Mesenchymal stem cell (in vitro differentiated cells and primary cell): ENCODE data around the gene FAM20B.
A peak's percentile ranks its signal among the peaks of the same experiment; 100 is the strongest.
"Not testable (repeated sequence)": the region's sequence is repeated elsewhere in the genome, so short reads cannot be mapped to it uniquely, and the experiment has no call there.

Experiments used
- DNase-seq: peaks from one replicate; pipeline ENCODE4 v3.0.0-alpha.2; 2013
- H2AFZ ChIP-seq: one replicate; pipeline ENCODE4 v1.6.1; 2013; ENCODE audit warnings: low read depth, mild to moderate bottlenecking, control low read depth, inconsistent platforms, low read length, moderate library complexity
- H2AK5ac ChIP-seq: 2 replicates; pipeline ENCODE4 v1.6.1; 2013; ENCODE audit warnings: low read length, moderate library complexity, mild to moderate bottlenecking, inconsistent platforms; ENCODE audit not compliant: severe bottlenecking
- H2BK120ac ChIP-seq: one replicate; pipeline ENCODE4 v1.6.1; 2013; ENCODE audit warnings: low read depth, mild to moderate bottlenecking, inconsistent platforms, low read length, moderate library complexity
- H2BK12ac ChIP-seq, 2 experiments: one replicate each; pipeline ENCODE4 v1.6.1; 2013; ENCODE audit warnings: inconsistent platforms in 2 of 2, low read length in 2 of 2, mild to moderate bottlenecking in 2 of 2, moderate library complexity in 2 of 2, control low read depth in 1 of 2
- H2BK15ac ChIP-seq: one replicate; pipeline ENCODE4 v1.6.1; 2013; ENCODE audit warnings: mild to moderate bottlenecking, low read depth, inconsistent platforms; ENCODE audit not compliant: poor library complexity, severe bottlenecking
- H2BK5ac ChIP-seq: 2 replicates; pipeline ENCODE4 v1.6.1; 2013; ENCODE audit warnings: low read depth, mild to moderate bottlenecking, low read length, control low read depth, inconsistent platforms; ENCODE audit not compliant: poor library complexity, severe bottlenecking
- H3K14ac ChIP-seq, 2 experiments: one replicate each; pipeline ENCODE4 v1.6.1; 2013; ENCODE audit warnings: inconsistent platforms in 2 of 2, low read length in 2 of 2, control low read depth in 1 of 2, mild to moderate bottlenecking in 1 of 2, moderate library complexity in 1 of 2
- H3K18ac ChIP-seq, 2 experiments: one replicate each; pipeline ENCODE4 v1.6.1; 2013; ENCODE audit warnings: inconsistent platforms in 2 of 2, low read length in 2 of 2, control low read depth in 1 of 2, low read depth in 1 of 2, mild to moderate bottlenecking in 1 of 2
- H3K23ac ChIP-seq, 2 experiments: one replicate each; pipeline ENCODE4 v1.6.1; 2013; ENCODE audit warnings: inconsistent platforms in 2 of 2, low read length in 2 of 2, mild to moderate bottlenecking in 2 of 2, moderate library complexity in 2 of 2, control low read depth in 1 of 2
- H3K27ac ChIP-seq: 2 replicates; pipeline ENCODE4 v1.5.1; 2013; ENCODE audit warnings: mild to moderate bottlenecking, moderate library complexity, low read length, control low read depth, inconsistent platforms; ENCODE audit not compliant: poor library complexity, severe bottlenecking
- H3K27me3 ChIP-seq, 2 experiments: 2 replicates each; pipeline versions ENCODE4 v1.6.1 to v1.7.0; 2013; ENCODE audit warnings: low read length in 2 of 2, mild to moderate bottlenecking in 2 of 2, moderate library complexity in 2 of 2, control low read depth in 1 of 2, inconsistent platforms in 1 of 2; ENCODE audit not compliant: control insufficient read depth in 1 of 2, insufficient read depth in 1 of 2
- H3K36me3 ChIP-seq, 2 experiments: 2 replicates each; pipeline versions ENCODE4 v1.6.1 to v1.7.0; 2013; ENCODE audit warnings: low read length in 2 of 2, control low read depth in 1 of 2, inconsistent platforms in 1 of 2, low read depth in 1 of 2, mild to moderate bottlenecking in 1 of 2; ENCODE audit not compliant: insufficient read depth in 2 of 2, control insufficient read depth in 1 of 2
- H3K4ac ChIP-seq, 2 experiments: one replicate each; pipeline ENCODE4 v1.6.1; 2013; ENCODE audit warnings: inconsistent platforms in 2 of 2, low read length in 2 of 2, mild to moderate bottlenecking in 2 of 2, moderate library complexity in 2 of 2, control low read depth in 1 of 2, low read depth in 1 of 2
- H3K4me1 ChIP-seq: 2 replicates; pipeline ENCODE4 v1.6.1; 2013; ENCODE audit warnings: low read depth, low read length, control low read depth; ENCODE audit not compliant: control insufficient read depth, insufficient read depth
- H3K4me2 ChIP-seq: 2 replicates; pipeline ENCODE4 v1.6.1; 2013; ENCODE audit warnings: low read length, mild to moderate bottlenecking, inconsistent platforms; ENCODE audit not compliant: poor library complexity, severe bottlenecking
- H3K4me3 ChIP-seq, 2 experiments: 2 replicates each; pipeline versions ENCODE4 v1.5.1 to v1.7.0; 2013; ENCODE audit warnings: low read length in 2 of 2, mild to moderate bottlenecking in 2 of 2, control low read depth in 1 of 2, low read depth in 1 of 2; ENCODE audit not compliant: insufficient read depth in 1 of 2
- H3K79me1 ChIP-seq: replicated peaks from 2 replicates; pipeline ENCODE4 v1.6.1; 2013; ENCODE audit warnings: mild to moderate bottlenecking, control low read depth, low read length, inconsistent platforms; ENCODE audit not compliant: poor library complexity, severe bottlenecking
- H3K9ac ChIP-seq: 2 replicates; pipeline ENCODE4 v1.7.0; 2013; ENCODE audit warnings: mild to moderate bottlenecking, low read length, moderate library complexity
- H3K9me3 ChIP-seq: 2 replicates; pipeline ENCODE4 v1.7.0; 2013; ENCODE audit warnings: mild to moderate bottlenecking, low read length; ENCODE audit not compliant: control insufficient read depth
- H4K8ac ChIP-seq: one replicate; pipeline ENCODE4 v1.6.1; 2013; ENCODE audit warnings: inconsistent platforms, mild to moderate bottlenecking, low read length, moderate library complexity
- H4K91ac ChIP-seq: one replicate; pipeline ENCODE4 v1.6.1; 2013; ENCODE audit warnings: mild to moderate bottlenecking, low read length, inconsistent platforms
- WGBS: methylation state at CpG from one replicate; pipeline ENCODE4 v1.1.7; 2013; ENCODE audit warnings: mixed read lengths; 5-methylcytosine and 5-hydroxymethylcytosine counted together

The FAM20B gene

GRCh38 chr1:179001451-179001850 is 24.2 kb upstream of the FAM20B start:
- no peak overlapping the region for H3K4me3 ChIP-seq
- H3K4ac ChIP-seq, result peak overlapping the region in 1 of 2 experiments; percentile 33
- no peaks in the 10 kb centered on the region for H3K9me3 ChIP-seq
- peak overlapping the region in 1 of 2 experiments; percentile 57 for H3K18ac ChIP-seq
- H4K91ac ChIP-seq, result no peak overlapping the region
- no peaks in the 10 kb centered on the region for H3K27me3 ChIP-seq
- no peak overlapping the region for H2BK5ac ChIP-seq
- H2BK120ac ChIP-seq, result no peak overlapping the region
- H4K8ac ChIP-seq, result peak overlapping the region; percentile 35
- no peak overlapping the region for H3K9ac ChIP-seq
- no peaks in the 10 kb centered on the region for H3K79me1 ChIP-seq
- no CpG with 5 or more reads among the region's 1 CpG for WGBS
- no peak for DNase-seq
- H3K36me3 ChIP-seq, result no peaks in the 10 kb centered on the region
- no peak overlapping the region for H2BK15ac ChIP-seq
- no peak overlapping the region for H3K4me2 ChIP-seq
- H3K27ac ChIP-seq, result no peak overlapping the region
- H2AFZ ChIP-seq, result no peak overlapping the region
- no peak overlapping the region for H3K14ac ChIP-seq
- H3K4me1 ChIP-seq, result peaks cover 5% of the 10 kb centered on the region
- H2AK5ac ChIP-seq, result peak overlapping the region; percentile 11
- H3K23ac ChIP-seq, result no peak overlapping the region
- peak overlapping the region in 1 of 2 experiments; percentile 63 for H2BK12ac ChIP-seq

GRCh38 chr1:179002064-179002463 is 23.6 kb upstream of the FAM20B start:
- H2AK5ac ChIP-seq, H3K27ac ChIP-seq: not testable (repeated sequence)
- whole genome bisulfite sequencing, result 90% methylated on average over 8 of the region's 8 CpGs

GRCh38 chr1:179002552-179003345 is 22.9 kb upstream of the FAM20B start:
- DNase-seq, result peak; percentile 80
- Histone ChIP-seq H3K23ac (no peak overlapping the region), H3K4ac (peak overlapping the region in 1 of 2 experiments; percentile 41), H2BK15ac (peak overlapping the region; percentile 33), H3K27ac (no peak overlapping the region), H2BK120ac (no peak overlapping the region), H4K8ac (peak overlapping the region; percentile 82), H3K4me2 (peak overlapping the region; percentile 55), H2AFZ (peak overlapping the region; percentile 64), H3K79me1 (no peaks in the 10 kb centered on the region), H4K91ac (no peak overlapping the region), H3K14ac (no peak overlapping the region), H3K18ac (peak overlapping the region in 1 of 2 experiments; percentile 54), H2BK12ac (peak overlapping the region; percentile 38 to 65), H2AK5ac (no peak overlapping the region), H2BK5ac (no peak overlapping the region), H3K4me1 (peaks cover 5% of the 10 kb centered on the region), H3K27me3 (no peaks in the 10 kb centered on the region), H3K4me3 (no peak overlapping the region), H3K36me3 (no peaks in the 10 kb centered on the region), H3K9ac (peak overlapping the region; percentile 71), H3K9me3 (no peaks in the 10 kb centered on the region)
- WGBS, result 27% methylated on average over 16 of the region's 20 CpGs

More at GRCh38 chr1:179002064-179002463, 23.6 kb upstream of the FAM20B start:
- H3K4me1 ChIP-seq, H3K79me1 ChIP-seq, H4K91ac ChIP-seq, H3K23ac ChIP-seq, H3K18ac ChIP-seq, H2BK5ac ChIP-seq, DNase-seq, H2BK15ac ChIP-seq, H3K27me3 ChIP-seq, H3K9me3 ChIP-seq, H3K4me3 ChIP-seq, H2BK120ac ChIP-seq, H3K4me2 ChIP-seq, H2BK12ac ChIP-seq, H3K14ac ChIP-seq, H3K36me3 ChIP-seq: not testable (repeated sequence)
- peak overlapping the region; percentile 71 for H3K9ac ChIP-seq
- H4K8ac ChIP-seq, result peak overlapping the region; percentile 82
- peak overlapping the region; percentile 64 for H2AFZ ChIP-seq
- peak overlapping the region in 1 of 2 experiments; percentile 41 for H3K4ac ChIP-seq

- no peak overlapping the region for H2BK120ac ChIP-seq
- 86% methylated on average over 7 of the region's 7 CpGs for WGBS
- no peaks in the 10 kb centered on the region for H3K79me1 ChIP-seq
- no peak overlapping the region for H3K4ac ChIP-seq
- H2BK12ac ChIP-seq, result no peak overlapping the region
- no peak overlapping the region for H3K27ac ChIP-seq
- H3K9me3 ChIP-seq, result no peaks in the 10 kb centered on the region
- H2BK15ac ChIP-seq, result no peak overlapping the region
- H3K14ac ChIP-seq, result no peak overlapping the region
- H3K4me3 ChIP-seq, result no peak overlapping the region
- no peak overlapping the region for H3K9ac ChIP-seq
- no peak overlapping the region for H4K8ac ChIP-seq
- H3K18ac ChIP-seq, result no peak overlapping the region
- no peak overlapping the region for H4K91ac ChIP-seq
- H3K4me1 ChIP-seq, result peaks cover 5% of the 10 kb centered on the region
- no peaks in the 10 kb centered on the region for H3K27me3 ChIP-seq
- no peak overlapping the region for H3K23ac ChIP-seq
- no peak for DNase-seq
- no peak overlapping the region for H2AFZ ChIP-seq
- no peak overlapping the region for H3K4me2 ChIP-seq
- H2BK5ac ChIP-seq, result no peak overlapping the region
- no peaks in the 10 kb centered on the region for H3K36me3 ChIP-seq
- H2AK5ac ChIP-seq, result no peak overlapping the region
Measured at GRCh38 chr1:179003512-179004066, 22.1 kb upstream of the FAM20B start.
